Ishikawa (cell line): ENCODE results near the gene GPD2.

Experiments used
- CEBPB ChIP-seq: IDR thresholded peaks from 2 replicates; pipeline ENCODE4 v1.6.1; 2012
- CREB1 ChIP-seq: IDR thresholded peaks from 2 replicates; pipeline ENCODE4 v1.6.1; 2012; ENCODE audit warnings: low read depth
- EGR1 ChIP-seq: IDR thresholded peaks from 2 replicates; pipeline ENCODE4 v1.6.1; 2012
- EP300 ChIP-seq: IDR thresholded peaks from 2 replicates; pipeline ENCODE4 v1.6.1; 2012; ENCODE audit warnings: borderline replicate concordance
- FOXM1 ChIP-seq: IDR thresholded peaks from 2 replicates; pipeline ENCODE4 v1.6.1; 2012; ENCODE audit warnings: low read depth, borderline replicate concordance
- NFIC ChIP-seq: IDR thresholded peaks from 2 replicates; pipeline ENCODE4 v1.6.1; 2012
- RAD21 ChIP-seq: IDR thresholded peaks from 2 replicates; pipeline ENCODE4 v1.6.1; 2012; ENCODE audit warnings: low read depth
- TAF1 ChIP-seq: IDR thresholded peaks from 2 replicates; pipeline ENCODE4 v1.6.1; 2012; ENCODE audit warnings: low read depth, mild to moderate bottlenecking
- TCF12 ChIP-seq: IDR thresholded peaks from 2 replicates; pipeline ENCODE4 v1.6.1; 2012; ENCODE audit warnings: low read depth
- TEAD4 ChIP-seq: IDR thresholded peaks from 2 replicates; pipeline ENCODE4 v1.6.1; 2012
- YY1 ChIP-seq: IDR thresholded peaks from 2 replicates; pipeline ENCODE4 v1.6.1; 2012; ENCODE audit warnings: low read depth
- ZBTB7A ChIP-seq: IDR thresholded peaks from 2 replicates; pipeline ENCODE4 v1.6.1; 2012; ENCODE audit warnings: low read depth
- TF ChIP-seq, protein P1 (sequence below): IDR thresholded peaks from 2 replicates; pipeline ENCODE4 v1.6.1; 2012
- TF ChIP-seq, protein P2 (sequence below): IDR thresholded peaks from 2 replicates; pipeline ENCODE4 v1.6.1; 2012
- TF ChIP-seq, protein P3 (sequence below): IDR thresholded peaks from 2 replicates; pipeline ENCODE4 v1.6.1; 2012; ENCODE audit warnings: low read depth, mild to moderate bottlenecking

The GPD2 gene

DNA sequence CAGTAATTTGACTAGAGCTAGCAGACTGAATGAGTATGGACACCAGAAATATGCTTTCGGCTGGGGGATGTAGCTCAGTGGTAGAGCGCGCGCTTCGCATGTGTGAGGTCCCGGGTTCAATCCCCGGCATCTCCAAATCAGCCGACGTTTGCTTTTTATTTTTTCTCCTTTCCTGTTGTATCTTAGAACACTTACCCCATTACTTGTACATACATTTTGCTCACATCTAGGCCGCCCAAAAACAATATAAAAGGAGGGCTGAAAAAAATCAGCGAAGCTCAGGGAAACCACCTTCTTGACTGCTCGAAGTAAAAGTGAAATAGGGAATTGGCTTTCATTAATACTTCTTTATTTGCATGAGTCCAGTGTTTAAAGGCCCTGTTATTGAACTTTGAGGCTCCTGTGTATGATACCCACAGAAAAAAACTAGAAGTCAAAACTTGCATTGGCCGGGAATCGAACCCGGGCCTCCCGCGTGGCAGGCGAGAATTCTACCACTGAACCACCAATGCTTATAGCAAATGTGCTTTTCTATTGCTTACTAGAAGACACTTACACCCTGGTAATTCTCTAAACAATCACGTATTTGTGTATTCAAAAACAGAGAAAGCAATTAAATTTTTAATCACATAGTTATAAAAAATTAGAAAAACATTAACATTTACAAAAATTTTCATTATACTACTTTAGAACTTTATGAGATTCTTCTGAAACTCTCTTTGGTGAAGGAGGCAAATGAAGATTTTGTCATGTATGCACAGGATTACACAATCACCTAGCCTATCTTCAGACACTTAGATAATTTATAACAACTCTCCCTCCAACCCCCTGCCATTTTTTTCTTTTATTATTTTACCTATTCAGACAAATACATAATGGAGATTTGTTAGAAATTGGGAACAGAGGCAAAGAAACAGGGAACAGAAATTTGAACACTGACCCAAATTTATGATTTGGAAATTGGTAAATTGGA is 35.2 kb upstream of the GPD2 start:
- TF ChIP-seq, protein P1, sequence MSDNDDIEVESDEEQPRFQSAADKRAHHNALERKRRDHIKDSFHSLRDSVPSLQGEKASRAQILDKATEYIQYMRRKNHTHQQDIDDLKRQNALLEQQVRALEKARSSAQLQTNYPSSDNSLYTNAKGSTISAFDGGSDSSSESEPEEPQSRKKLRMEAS: no peak; the same call in 1 of the 2 replicates
- TF ChIP-seq YY1: no peak
- TF ChIP-seq, protein P2, sequence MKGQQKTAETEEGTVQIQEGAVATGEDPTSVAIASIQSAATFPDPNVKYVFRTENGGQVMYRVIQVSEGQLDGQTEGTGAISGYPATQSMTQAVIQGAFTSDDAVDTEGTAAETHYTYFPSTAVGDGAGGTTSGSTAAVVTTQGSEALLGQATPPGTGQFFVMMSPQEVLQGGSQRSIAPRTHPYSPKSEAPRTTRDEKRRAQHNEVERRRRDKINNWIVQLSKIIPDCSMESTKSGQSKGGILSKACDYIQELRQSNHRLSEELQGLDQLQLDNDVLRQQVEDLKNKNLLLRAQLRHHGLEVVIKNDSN: no peak
- peak; percentile 92 for TF ChIP-seq CEBPB
- peak; percentile 93 for TF ChIP-seq TEAD4
- TF ChIP-seq FOXM1: 0 out of 2 replicates have a peak, but pooled peaks have one; percentile 9
- no peak for TF ChIP-seq ZBTB7A

DNA sequence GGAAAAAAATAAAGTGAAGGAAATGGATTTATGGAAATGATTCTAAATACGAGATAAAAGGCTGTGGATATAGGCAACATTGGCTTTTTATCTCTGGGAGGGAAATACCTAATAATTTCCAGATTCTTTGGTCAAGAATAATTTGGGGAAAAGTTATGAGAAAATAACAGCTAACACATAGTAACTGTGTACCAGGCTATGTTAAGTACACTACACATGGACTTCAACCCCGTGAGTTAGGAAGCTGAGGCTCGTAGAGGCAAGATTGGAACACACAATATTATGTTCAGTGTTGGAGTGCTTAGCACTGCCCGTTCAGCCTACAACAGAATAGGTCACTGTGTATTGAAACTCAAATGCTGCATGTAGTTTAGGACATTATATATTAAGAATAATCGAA is 34.3 kb upstream of the GPD2 start:
- TF ChIP-seq EGR1 (no peak), FOXM1 (no peak), RAD21 (no peak), NFIC (no peak), CREB1 (no peak), TAF1 (no peak), EP300 (no peak), YY1 (no peak), ZBTB7A (no peak), CEBPB (no peak), TCF12 (no peak)
- TF ChIP-seq, protein P1: no peak
- TF ChIP-seq, protein P3, sequence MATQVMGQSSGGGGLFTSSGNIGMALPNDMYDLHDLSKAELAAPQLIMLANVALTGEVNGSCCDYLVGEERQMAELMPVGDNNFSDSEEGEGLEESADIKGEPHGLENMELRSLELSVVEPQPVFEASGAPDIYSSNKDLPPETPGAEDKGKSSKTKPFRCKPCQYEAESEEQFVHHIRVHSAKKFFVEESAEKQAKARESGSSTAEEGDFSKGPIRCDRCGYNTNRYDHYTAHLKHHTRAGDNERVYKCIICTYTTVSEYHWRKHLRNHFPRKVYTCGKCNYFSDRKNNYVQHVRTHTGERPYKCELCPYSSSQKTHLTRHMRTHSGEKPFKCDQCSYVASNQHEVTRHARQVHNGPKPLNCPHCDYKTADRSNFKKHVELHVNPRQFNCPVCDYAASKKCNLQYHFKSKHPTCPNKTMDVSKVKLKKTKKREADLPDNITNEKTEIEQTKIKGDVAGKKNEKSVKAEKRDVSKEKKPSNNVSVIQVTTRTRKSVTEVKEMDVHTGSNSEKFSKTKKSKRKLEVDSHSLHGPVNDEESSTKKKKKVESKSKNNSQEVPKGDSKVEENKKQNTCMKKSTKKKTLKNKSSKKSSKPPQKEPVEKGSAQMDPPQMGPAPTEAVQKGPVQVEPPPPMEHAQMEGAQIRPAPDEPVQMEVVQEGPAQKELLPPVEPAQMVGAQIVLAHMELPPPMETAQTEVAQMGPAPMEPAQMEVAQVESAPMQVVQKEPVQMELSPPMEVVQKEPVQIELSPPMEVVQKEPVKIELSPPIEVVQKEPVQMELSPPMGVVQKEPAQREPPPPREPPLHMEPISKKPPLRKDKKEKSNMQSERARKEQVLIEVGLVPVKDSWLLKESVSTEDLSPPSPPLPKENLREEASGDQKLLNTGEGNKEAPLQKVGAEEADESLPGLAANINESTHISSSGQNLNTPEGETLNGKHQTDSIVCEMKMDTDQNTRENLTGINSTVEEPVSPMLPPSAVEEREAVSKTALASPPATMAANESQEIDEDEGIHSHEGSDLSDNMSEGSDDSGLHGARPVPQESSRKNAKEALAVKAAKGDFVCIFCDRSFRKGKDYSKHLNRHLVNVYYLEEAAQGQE: no peak
- TF ChIP-seq, protein P2: no peak

DNA sequence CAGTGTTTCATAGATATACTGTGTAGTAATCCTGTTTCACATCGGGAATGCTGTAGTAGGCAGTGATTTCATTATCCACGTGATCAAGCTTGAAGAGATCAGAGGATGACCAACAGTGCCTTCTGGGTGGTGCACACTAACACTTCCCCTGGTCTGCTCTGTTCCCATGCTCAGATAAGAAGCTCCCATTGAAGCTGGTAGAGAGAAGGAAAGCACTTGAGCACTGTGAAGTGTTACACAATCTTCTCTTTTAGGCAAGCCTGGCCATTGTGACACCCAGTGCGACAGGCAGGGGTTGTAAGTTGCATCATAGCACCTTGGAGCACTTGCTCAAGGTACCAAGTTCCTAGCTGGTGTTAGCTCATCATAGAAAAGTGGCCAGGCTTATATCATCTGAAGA is 30.6 kb upstream of the GPD2 start:
- TF ChIP-seq EP300: no peak
- TF ChIP-seq CEBPB: peak; percentile 47; the same call in 1 of the 2 replicates

DNA sequence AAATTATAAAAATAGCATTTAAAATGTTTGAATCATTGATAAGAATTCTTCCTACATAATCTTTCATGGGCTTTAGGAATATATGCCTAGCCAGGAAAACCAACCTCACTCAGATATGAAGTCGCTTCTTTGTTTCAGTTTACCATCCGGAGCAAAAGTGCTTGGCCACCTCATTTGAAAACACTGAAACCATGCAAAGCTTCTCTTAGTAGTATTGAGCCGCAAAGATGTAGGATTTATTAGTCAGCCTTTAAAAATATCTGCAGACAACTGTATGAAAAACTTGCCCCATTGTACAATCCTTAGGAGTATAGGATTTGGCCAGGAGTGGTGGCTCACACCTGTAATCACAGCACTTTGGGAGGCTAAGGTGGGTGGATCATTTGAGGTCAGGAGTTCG is 24.3 kb upstream of the GPD2 start:
- TF ChIP-seq CEBPB (no peak), EGR1 (no peak), FOXM1 (no peak), NFIC (no peak), RAD21 (no peak), TAF1 (no peak), TCF12 (no peak), ZBTB7A (no peak), CREB1 (no peak), YY1 (no peak), EP300 (no peak), TEAD4 (no peak)
- TF ChIP-seq, protein P1: no peak
- TF ChIP-seq, protein P3: no peak
- TF ChIP-seq, protein P2: no peak

DNA sequence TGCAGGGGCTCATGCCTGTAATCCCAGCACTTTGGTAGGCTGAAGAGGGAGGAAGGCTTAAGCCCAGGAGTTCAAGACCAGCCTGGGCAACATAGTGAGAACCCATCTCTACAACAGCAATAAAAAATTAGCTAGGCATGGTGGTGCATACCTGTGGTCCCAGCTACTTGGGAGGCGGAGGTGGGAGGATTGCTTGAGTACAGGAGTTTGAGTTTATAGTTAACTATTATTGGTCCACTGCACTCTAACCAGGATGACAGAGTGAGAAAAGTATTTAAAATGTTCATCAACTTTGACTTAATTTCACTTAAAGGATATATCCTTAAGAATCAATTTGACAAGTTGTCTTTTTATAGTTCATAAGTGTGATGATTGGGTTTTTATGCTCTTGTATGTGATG is 14.3 kb upstream of the GPD2 start:
- TF ChIP-seq TEAD4: no peak
- TF ChIP-seq RAD21: no peak
- TF ChIP-seq CREB1: no peak
- no peak for TF ChIP-seq ZBTB7A
- no peak for TF ChIP-seq TAF1
- TF ChIP-seq TCF12: no peak
- TF ChIP-seq YY1: no peak
- no peak for TF ChIP-seq NFIC
- TF ChIP-seq, protein P3: no peak
- TF ChIP-seq, protein P1: no peak
- TF ChIP-seq, protein P2: no peak
- no peak for TF ChIP-seq FOXM1
- TF ChIP-seq CEBPB: no peak
- TF ChIP-seq EGR1: no peak
- no peak for TF ChIP-seq EP300
